Measurements from ENCODE around the gene KNDC1. TPM values are rescaled to one million over a fixed set of nuclear protein-coding genes. Genes with fewer than 3 reads are reported as not detected.

The KNDC1 gene
- total RNA-seq, 1 experiment from 2014 or later = 15.7 TPM

DNA sequence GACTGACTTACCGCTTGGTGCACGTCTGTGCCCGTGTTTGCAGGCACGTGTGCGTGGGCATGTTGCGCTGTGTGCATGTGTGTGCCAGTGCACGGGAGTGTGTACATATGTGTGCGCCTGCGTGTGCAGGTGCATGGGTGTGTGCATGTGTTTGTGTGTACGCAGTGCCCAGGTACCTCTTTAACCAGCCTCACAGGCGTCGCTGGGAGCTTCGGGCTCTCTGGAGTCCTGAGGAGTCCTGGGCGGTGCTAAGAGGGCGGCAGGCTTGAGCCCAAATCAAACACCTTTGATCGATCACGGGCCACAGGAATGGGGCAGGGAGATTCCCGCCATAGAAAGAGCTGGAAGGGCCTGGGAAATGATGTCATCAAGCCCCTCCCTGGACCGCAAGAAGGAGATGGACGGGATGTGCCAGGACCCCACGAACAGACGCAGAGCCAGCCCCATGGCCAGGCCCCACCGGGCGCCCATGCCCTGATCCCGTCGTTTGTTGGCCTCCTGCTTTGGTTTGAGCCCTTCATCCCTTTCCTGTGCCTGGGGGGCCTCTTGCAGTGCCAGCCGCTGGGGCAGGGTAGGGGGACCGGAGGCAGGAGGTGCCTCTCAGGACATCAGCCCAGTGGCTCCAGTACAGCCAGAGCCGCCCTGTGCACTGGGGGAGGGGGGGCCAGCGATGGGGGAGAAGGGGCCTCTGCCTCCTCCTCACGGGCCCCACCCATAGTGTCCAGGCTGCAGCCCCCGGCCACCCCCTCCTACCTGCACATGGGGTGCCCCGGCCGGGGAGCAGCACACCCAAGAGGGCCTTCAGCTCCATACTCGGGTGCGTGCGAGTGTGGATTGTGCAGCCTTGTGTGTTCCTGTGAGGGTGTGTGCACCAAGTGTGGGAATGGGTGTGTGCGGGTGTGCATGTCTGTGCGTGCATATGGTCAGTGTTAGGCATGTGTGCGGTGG, 5.8 kb downstream of the KNDC1 start:
- no peak overlapping the region for H3K9ac ChIP-seq (ENCODE audit: extremely low read depth, insufficient read length, low read length)
- H3K27me3 ChIP-seq (ENCODE audit: insufficient read depth, low read length) = no peaks in the 10 kb centered on the region
- no peak overlapping the region for H3K4me2 ChIP-seq (ENCODE audit: insufficient read depth, insufficient read length, low read length)
- H4K20me1 ChIP-seq (ENCODE audit: control insufficient read depth, insufficient read depth, insufficient read length) = peaks cover 4% of the 10 kb centered on the region
- no CpG with 5 or more reads among the region's 40 CpGs for WGBS (ENCODE audit: extremely low coverage, insufficient read length, low lambda C conversion rate)
- H4K5ac ChIP-seq (ENCODE audit: insufficient read length, low read depth, low read length) = no peak overlapping the region
- no peak overlapping the region for H2AFZ ChIP-seq (ENCODE audit: low read length)
- peak overlapping the region; percentile 12 for H4K8ac ChIP-seq (replicated peaks; ENCODE audit: insufficient read length, low read depth, low read length)
- H3K4me3 Mint-ChIP-seq = no peak overlapping the region; a peak in 1 of 5 replicates
- H3K27ac ChIP-seq (ENCODE audit: insufficient read length, low read depth, low read length) = no peak overlapping the region
- H3K18ac ChIP-seq (ENCODE audit: insufficient read length, low read depth, low read length) = no peak overlapping the region
- H3K4ac ChIP-seq (ENCODE audit: low read depth, low read length) = no peak overlapping the region
- no peak overlapping the region for H3T11ph ChIP-seq (ENCODE audit: low read length)
- no peaks in the 10 kb centered on the region for H3K27me3 Mint-ChIP-seq (ENCODE audit: low read depth)
- no peak overlapping the region for H2BK5ac ChIP-seq (ENCODE audit: insufficient read length, low read length)
- H2BK12ac ChIP-seq (ENCODE audit: insufficient read length, low read depth, low read length) = no peak overlapping the region
- no peak overlapping the region for H3K56ac ChIP-seq (ENCODE audit: insufficient read length, low read depth, low read length)
- H3K9me3 ChIP-seq (ENCODE audit: control insufficient read depth, low read depth, low read length) = no peaks in the 10 kb centered on the region
- peaks cover 18 to 37% (median 37%) of the 10 kb centered on the region in 3 experiments; a peak in 6 of 7 replicates for H3K36me3 Mint-ChIP-seq (ENCODE audit: insufficient read depth in 1 of 3, low read depth in 3 of 3)
- H2AK5ac ChIP-seq (ENCODE audit: insufficient read length, low read length) = no peak overlapping the region
- DNase-seq = no peak
- H3K79me1 ChIP-seq (ENCODE audit: insufficient read depth, low read depth, low read length, poor library complexity, severe bottlenecking) = no peaks in the 10 kb centered on the region
- no peak overlapping the region for H3K14ac ChIP-seq (ENCODE audit: insufficient read depth, low read length)
- H2BK20ac ChIP-seq (ENCODE audit: low read depth, low read length, poor library complexity, severe bottlenecking) = no peak overlapping the region
- no peaks in the 10 kb centered on the region for H3K79me2 ChIP-seq (ENCODE audit: insufficient read depth, low read length)
- no peak overlapping the region for H2BK120ac ChIP-seq (ENCODE audit: low read depth, low read length, poor library complexity, severe bottlenecking)
- peak overlapping the region; percentile 25 for H3K23ac ChIP-seq (ENCODE audit: insufficient read length, low read depth, low read length)
- H3K27ac Mint-ChIP-seq = peak overlapping the region in 2 of 3 experiments; percentile 55 to 87; a peak in 2 of 7 replicates
- H2BK15ac ChIP-seq (ENCODE audit: low read depth, low read length) = no peak overlapping the region
- H3K4me1 Mint-ChIP-seq = peaks cover 18% of the 10 kb centered on the region in 2 experiments
- H4K91ac ChIP-seq (ENCODE audit: insufficient read length, low read depth, low read length) = no peak overlapping the region
- no peaks in the 10 kb centered on the region for H3K4me1 ChIP-seq (ENCODE audit: insufficient read depth, low read length)
- H3K23me2 ChIP-seq (ENCODE audit: insufficient read length, low read depth, low read length, poor library complexity, severe bottlenecking) = peaks cover 4% of the 10 kb centered on the region
- TF ChIP-seq, protein P1, sequence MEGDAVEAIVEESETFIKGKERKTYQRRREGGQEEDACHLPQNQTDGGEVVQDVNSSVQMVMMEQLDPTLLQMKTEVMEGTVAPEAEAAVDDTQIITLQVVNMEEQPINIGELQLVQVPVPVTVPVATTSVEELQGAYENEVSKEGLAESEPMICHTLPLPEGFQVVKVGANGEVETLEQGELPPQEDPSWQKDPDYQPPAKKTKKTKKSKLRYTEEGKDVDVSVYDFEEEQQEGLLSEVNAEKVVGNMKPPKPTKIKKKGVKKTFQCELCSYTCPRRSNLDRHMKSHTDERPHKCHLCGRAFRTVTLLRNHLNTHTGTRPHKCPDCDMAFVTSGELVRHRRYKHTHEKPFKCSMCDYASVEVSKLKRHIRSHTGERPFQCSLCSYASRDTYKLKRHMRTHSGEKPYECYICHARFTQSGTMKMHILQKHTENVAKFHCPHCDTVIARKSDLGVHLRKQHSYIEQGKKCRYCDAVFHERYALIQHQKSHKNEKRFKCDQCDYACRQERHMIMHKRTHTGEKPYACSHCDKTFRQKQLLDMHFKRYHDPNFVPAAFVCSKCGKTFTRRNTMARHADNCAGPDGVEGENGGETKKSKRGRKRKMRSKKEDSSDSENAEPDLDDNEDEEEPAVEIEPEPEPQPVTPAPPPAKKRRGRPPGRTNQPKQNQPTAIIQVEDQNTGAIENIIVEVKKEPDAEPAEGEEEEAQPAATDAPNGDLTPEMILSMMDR (conservative IDR thresholded peaks at IDR 0.05) = no peak
- no peaks in the 10 kb centered on the region for H3K9me3 Mint-ChIP-seq

Data from H9 (cell line).